Fibroblast of pulmonary artery (primary cell): ENCODE measurements around the gene PFN1.

Source experiments
- DNase-seq: peaks from one replicate; pipeline ENCODE4 v3.0.0-alpha.2; 2010; ENCODE audit warnings: low read depth
- H3K4me3 ChIP-seq: replicated peaks from 2 replicates; pipeline ENCODE4 v1.5.1; 2011; ENCODE audit warnings: low read depth, mild to moderate bottlenecking, control low read depth, low read length, moderate library complexity
- CTCF ChIP-seq: IDR thresholded peaks from 2 replicates; pipeline ENCODE4 v1.5.1; 2011; ENCODE audit warnings: mild to moderate bottlenecking, control low read depth, low read length, inconsistent platforms; ENCODE audit errors: missing control alignments

The PFN1 gene

GRCh38 chr17:4949321-4950074, 1.2 kb upstream of the PFN1 start:
- H3K4me3 ChIP-seq = peak overlapping the region; percentile 95
- peak; percentile 69 for DNase-seq

GRCh38 chr17:4948931-4949320, 596 bp upstream of the PFN1 start:
- peak overlapping the region; percentile 95 for H3K4me3 ChIP-seq
- DNase-seq = peak; percentile 89
- no peak for TF ChIP-seq CTCF

More at GRCh38 chr17:4949321-4950074, 1.2 kb upstream of the PFN1 start:
- no peak for TF ChIP-seq CTCF

GRCh38 chr17:4947411-4948165, 742 bp downstream of the PFN1 start:
- peak; percentile 52 for DNase-seq

GRCh38 chr17:4947010-4947410, 1.3 kb downstream of the PFN1 start:
- TF ChIP-seq CTCF = no peak
- H3K4me3 ChIP-seq = peak overlapping the region; percentile 95
- no peak for DNase-seq

More at GRCh38 chr17:4947411-4948165, 742 bp downstream of the PFN1 start:
- H3K4me3 ChIP-seq = peak overlapping the region; percentile 95
- TF ChIP-seq CTCF = no peak

- DNase-seq = no peak
- peak overlapping the region; percentile 95 for H3K4me3 ChIP-seq
- TF ChIP-seq CTCF = no peak
These were observed 1.9 kb downstream of the PFN1 start for GRCh38 chr17:4946312-4946976.

GRCh38 chr17:4945944-4946280, 2.4 kb downstream of the PFN1 start:
- peak overlapping the region; percentile 95 for H3K4me3 ChIP-seq
- DNase-seq = no peak
- TF ChIP-seq CTCF = no peak
